HG02678 (cell line): ENCODE data around the gene CMTM4.
"Not testable (repeated sequence)": the region's sequence is repeated elsewhere in the genome, so short reads cannot be mapped to it uniquely, and the experiment has no call there.

ENCODE experiments used
- ATAC-seq: cut with Tn5 transposase; IDR thresholded peaks from one replicate; pipeline ENCODE4 v1.9.1; 2021; ENCODE audit warnings: mild to moderate bottlenecking, moderate library complexity; ENCODE audit not compliant: unreplicated experiment

The CMTM4 gene

DNA sequence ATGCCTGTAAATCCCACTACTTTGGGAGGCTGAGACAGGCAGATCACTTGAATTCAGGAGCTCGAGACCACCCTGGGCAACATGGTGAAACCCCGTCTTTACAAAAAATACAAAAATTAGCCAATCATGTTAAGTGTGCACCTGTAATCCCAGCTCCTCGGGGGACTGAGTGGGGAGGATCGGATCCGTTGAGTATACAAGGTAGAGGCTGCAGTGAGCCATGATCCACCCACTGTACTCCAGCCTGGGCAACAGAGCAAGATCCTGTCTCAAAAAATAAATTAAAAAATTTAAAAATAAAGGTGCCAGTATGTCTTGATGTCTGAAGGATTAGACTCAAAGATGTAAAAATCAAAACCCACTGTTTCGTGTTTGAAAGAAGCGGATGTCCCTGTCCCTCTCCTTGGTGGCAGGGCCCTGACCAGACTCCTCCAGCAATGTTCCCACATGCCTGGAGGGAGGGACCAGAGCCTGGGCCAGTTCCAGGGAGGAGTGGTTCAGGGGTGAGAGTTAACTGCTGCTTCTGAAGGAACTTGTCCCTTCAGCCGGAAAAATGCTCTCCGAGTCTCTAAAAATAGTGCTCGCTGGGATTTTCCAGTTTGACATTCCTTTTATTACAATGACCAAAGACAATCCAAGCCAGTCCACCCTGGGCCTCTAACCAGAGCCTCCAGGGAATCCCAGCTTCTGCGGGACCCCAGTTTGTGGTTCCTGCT, 9.4 kb upstream of the CMTM4 start:
- ATAC-seq = no peak

DNA sequence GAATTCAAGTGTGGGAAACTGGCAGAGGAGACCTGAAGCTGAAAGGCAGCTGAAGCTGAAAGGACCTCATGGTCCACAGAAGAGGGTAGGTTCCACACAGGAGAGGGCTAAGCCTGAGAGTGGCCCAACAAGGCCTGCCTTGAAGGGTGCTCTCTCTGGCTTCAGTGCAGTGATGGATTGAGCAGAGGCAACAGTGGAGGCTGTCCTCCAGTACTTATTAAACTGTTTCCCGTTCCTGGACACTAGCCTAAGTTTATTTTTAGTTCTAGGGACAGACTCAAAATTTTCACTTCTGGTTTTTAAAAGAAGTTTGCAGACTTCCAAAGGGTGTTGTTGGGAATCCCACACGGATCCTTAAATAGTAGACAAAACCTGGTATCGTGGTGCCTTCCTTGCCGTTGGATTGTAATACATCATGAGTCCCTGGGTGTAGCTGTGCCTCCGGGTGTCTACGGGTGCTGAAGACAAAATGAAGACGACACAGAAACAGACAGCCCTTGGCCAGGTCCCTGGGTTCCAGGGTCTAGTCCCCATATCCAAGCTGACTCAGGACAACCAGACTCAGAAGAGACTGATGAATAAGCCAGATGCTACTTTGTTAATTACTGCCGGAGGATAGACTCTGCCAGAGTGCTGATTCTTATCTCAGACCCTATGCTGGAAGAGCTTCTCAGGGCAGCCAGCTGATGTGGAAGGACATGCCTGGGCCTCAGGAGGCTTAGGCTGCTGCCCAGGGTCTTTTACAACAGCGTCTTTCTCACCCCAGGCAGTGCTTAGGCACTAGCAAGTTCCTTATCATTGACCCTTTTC, 7.1 kb upstream of the CMTM4 start:
- ATAC-seq = no peak

DNA sequence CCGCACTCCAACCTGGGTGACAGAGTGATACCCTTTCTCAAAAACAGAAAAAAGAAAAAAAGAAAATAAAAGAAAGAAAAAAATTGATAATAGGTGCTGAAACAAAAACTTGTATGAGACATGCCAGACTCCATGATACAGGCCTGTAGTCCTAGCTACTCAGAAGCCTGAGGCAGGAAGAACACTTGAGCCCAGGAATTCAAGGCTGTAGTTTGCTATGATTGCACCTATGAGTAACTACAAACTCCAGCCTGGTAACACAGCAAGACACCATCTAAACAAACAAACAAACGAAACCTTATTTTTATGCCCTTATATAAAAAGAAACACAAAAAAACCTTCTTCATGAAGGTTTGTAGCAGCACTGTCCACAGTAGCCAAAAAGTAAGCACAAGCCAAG, 5.0 kb upstream of the CMTM4 start:
- no peak for ATAC-seq

DNA sequence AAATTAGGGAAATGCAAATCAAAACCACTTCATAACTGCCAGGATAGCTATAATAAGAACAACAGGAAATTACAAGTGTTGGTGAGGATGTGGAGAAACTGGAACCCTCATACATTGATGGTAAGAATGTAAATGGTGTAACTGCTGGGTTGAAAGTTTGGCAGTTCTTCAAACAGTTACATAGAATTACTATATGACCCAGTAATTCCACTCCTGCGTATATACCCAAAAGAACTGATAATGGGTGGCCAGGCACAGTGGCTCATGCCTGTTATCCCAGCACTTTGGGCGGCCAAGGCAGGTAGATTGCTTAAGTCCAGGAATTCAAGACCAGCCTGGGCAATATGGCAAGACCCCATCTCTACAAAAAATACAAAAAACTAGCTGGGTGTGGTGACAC, 4.5 kb upstream of the CMTM4 start:
- ATAC-seq = no peak

DNA sequence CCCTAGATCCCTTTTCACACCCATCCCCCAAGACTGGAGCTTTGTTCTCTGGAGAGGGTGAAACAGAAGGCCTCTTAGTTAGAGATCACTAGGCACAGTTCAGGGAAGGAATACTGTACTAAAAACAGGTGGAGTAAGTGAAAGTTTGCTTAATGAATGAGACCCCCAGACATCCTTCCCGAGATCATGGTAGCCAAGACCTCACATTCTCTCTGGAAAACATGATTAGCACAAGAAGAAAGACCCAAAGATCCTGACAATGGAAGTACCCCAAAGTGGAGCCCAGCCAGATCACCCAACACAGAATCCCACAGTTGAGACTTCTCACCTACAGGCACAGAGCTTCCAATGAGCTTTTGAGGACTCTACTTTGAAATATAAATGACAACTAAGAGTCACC, 3.4 kb upstream of the CMTM4 start:
- ATAC-seq = no peak

DNA sequence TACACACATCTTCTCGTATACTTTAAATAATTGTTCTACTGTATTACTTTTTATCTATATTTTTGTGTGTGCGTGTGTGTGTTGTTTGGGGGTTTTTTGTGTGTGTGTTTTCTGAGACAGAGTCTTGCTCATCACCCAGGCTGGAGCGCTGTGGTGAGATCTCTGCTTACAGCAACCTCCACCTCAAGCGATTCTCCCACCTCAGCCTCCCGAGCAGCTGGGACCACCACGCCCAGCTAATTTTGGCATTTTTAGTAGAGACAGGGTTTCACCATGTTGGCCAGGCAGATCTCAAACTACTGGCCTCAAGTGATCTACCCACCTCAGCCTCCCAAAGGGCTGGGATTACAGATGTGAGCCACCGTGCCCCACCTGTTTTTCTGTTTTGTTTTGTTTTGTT, 1.5 kb upstream of the CMTM4 start:
- ATAC-seq = no peak

DNA sequence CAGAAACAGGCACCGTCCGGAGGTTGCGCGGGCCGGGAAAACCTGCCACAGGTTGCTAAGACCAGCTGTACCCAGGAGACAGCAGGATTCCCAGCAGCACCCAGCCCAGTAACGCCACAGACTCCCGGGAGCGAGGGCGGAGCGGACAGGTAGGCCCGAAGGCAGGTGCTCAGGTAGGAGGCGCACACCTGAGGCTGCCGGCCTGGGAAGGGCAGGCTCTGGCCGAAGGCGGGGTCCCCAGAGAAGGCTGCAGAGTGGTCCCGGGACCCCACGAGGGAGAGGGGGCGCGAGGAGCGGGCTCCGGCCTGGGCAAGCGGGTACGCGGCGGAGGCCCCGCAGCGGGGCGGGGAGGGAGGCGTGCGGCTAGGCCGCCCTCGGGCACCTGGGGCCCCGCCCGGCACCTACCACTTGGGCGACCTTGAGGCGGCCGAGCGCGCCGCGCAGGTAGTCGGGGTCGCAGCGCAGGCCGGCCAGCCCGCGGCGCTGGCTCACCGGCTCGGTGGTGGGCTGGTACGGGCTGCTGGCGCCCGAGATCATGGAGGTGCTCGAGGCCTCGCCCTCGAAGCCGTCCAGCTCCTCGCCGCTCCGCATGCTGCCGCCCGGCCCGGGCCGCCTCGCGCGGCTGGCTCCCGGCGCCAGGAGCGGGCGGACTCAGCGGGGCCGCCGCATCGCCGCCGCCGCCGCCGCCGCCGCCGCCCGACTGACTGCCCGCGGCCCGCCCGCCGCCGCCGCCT, 441 bp downstream of the CMTM4 start:
- ATAC-seq = peak; percentile 49

DNA sequence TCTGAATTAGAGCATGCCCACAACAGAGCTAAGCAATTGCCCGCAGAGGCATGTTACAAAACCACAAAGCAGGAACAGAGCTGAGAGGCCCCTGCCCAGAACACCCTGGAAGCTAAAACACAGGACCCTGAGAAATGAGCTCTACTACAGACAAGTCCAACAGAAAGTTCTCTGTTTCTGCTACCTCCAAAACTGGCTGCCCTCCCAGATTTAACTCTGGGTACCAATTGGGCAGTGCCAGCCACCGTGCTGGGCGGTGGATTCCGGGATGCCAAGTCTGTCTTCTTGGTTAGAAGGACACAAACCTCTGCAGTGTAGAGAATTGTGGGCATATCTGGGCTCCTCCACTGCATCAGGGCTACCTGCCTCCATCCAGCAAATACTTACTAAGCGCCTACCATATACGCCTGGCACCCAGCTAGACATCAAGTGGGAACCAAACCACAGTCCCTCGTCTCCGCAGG, 1.0 kb downstream of the CMTM4 start:
- no peak for ATAC-seq

DNA sequence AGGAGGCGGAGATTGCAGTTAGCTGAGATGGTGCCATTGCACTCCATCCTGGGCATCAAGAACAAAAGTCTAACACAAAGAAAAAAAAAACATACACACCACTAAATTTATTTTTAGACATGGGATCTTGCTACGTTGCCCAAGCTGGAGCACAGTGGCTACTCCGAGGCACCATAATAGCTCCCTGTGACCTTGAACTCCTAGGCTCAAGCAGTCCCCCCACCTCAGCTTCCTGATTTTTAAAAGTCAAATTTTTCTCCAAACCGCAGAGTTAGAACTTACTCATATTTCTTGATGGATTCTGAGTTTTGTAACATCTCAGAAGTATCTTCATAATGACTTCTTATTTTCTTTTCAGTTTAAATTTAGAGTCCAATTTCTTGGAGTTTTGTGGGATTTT, 3.4 kb downstream of the CMTM4 start:
- no peak for ATAC-seq

DNA sequence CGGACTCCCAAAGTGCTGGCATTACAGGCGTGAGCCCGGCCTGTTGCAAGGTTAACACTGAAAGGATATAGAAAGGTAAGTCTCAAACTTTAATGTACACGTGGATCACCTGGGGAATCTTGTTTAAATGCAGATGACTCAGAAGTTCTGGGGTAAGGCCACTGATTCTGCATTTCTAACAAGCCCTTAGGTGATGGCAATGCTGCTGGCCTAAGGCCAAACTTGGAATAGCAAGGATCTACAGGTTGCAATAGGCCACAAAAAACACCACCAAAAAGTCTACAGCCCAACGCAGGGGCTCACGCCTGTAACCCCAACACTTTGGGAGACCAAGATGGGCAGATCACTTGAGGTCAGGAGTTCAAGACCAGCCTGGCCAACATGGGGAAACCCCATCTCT, 4.2 kb downstream of the CMTM4 start:
- ATAC-seq = no peak

DNA sequence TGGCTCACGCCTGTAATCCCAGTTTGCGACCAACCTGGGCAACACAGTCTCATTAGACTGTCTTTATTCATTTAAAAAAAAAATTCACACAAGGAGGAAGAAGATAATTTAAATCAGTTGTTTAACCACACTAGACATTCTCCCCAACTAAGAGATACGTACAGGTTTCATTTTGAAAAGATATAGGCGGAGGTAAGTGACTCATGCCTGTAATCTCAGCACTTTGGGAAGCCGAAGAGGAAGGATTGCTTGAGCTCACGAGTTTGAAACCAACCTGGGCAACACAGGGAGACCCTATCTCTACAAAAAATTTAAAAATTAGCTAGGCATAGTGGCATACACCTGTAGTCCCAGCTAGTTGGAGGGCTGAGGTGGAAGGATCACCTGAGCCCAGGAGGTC, 5.3 kb downstream of the CMTM4 start:
- no peak for ATAC-seq

DNA sequence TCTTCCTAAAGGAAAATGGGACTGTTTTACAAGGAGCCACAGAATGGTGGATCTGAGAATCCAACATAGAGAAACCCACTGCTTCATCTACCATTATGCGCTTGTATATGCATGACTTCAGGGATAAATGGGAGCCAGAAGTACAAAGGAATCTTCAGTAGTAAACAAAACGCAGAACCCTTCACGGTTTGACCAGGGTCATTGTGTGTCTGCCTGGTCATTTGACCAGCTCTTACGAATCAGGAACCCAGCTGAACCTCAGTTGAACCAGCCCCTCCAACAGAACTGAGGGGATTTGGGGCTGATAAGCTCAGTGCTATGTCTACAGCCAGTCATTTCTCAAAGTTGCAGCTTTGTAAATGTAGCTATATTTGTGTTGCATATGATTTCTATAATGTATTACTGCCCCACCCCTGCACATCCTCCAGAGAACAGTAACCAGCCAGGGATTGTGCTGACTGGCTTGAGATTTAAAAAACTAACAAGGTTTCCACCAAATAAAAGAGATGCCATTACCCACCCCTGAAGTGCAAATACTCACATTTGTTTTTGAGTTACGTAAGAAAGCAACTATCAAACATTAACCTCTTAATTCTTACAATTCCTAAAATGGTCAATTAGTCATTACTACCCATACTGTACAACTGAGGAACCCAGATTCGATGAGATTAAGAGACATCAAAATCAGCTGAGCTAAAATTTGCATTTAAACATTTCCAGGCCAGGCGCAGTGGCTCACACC, 6.3 kb downstream of the CMTM4 start:
- ATAC-seq = no peak

DNA sequence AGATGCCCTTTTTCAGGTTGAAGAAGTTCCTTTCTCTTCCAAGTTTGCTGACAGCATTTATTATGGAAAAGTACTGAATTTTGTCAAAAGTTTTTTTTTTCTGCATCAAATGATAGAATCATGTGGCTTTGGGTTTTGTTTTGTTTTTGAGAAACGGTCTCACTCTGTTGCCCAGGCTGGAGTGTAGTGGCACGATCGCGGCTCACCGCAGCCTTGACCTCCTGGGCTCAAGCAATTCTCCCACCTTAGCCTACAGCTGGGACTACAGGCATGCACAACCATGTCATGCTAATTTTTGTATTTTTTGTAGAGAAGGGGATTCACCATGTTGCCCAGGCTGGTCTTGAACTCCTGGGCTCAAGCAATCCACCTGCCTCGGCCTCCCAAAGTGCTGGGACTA, 7.3 kb downstream of the CMTM4 start:
- ATAC-seq = no peak

DNA sequence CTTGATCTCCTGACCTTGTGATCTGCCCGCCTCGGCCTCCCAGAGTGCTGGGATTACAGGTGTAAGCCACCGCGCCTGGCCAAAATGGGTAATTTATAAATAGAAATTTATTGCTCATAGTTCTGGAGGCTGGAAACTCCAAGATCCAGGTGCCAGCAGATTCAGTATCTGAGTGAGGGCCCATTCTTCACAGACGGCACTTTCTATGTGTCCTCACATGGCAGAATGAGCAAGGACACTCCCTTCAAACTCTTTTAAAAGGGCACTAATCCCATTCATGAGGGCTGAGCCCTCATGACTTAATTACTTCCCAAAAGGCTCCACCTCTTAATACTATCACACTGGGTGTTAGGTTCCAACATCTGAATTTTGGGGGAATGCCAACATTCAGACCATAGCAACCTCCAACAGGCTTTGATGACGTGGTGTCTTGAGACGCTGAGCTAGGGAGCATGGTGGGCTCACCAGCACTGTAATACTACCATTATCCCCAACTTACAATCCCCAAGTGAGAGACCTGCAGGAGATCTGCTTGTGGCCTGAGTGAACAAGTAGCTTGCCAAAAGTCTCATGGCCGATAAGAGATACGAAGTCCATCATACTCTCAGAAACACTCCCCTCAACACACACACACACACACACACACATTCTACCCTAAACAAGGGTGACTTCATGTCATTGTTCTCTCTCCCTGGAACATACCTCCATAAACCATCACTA, 8.5 kb downstream of the CMTM4 start:
- ATAC-seq = no peak

DNA sequence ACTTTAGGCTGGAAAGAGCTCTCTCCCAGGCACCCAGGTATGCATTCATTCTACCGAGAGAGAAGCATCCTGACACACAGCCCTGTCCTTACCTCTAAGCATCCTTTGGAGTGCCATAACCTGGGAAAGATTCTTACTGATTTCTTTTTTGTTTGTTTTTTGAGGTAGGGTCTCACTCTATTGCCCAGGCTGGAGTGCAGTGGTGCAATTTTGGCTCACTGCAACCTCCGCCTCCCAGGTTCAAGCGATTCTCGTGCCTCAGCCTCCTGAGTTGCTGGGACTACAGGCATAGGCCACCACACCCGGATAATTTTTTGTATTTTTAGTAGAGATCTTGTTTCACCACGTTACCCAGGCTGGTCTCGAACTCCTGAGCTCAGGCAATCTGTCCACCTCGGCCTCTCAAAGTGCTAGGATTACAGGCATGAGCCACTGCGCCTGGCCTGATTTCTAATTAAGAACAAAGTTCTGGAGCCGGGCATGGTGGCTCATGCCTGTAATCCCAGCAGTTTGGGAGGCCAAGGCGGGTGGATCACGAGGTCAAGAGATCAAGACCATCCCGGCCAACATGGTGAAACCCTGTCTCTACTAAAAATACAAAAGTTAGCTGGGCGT, 10.9 kb downstream of the CMTM4 start:
- not testable (repeated sequence) for ATAC-seq

DNA sequence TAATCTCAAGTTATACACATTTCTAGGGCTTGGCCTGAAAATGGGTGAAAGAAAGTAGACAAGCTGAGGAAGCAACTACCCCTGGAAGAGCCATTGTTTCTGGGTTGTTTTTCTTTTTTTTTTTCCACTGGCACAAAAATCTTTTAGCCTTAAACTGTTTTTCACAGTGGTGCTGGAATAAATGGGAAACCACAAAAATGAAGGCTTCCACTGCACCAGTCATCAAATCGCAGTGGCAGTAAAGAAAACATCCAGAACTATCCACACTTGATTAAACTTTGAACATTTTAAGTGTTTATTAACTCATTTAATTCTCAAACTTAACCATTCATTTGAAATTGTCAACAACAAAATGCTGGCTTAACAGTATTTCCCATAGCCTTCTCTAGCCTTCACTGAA, 14.3 kb downstream of the CMTM4 start:
- ATAC-seq = no peak

DNA sequence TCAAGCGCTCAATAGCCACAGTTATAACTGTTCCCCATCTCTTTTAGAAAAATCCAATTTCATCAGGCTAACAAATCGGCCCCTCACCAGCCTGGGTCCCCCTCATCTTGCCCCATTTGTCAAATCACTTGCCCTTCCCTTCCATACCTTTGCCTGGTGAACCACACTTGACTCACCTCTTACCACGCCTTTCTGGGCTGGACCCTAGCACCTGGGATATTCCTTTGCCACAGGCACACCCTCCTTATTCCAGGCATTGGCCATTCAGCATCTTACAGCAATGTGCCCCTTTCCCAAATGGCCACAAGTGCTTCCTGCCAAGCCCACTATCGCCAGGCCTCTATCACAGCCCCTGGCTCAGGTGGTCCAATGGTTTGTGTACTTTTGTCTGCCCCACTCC, 14.9 kb downstream of the CMTM4 start:
- ATAC-seq = no peak

DNA sequence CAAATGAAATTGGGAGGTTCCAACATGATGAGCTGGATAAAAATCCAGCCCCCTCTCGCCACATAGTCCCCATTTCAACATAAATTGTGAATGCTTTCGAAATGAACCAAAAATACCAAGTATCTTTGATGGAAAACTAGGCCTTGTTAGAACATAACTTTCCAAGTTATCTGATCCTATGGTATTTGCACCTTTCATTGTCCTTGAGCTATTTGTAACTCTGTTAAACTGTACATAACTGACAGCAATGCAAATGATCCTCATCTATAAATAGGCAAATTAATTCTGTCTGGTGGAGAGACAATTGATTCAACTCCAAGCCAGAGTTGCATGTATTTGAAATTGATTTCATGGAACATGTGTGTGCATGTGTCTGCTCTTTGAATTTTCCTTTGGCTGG, 18.2 kb downstream of the CMTM4 start:
- no peak for ATAC-seq

DNA sequence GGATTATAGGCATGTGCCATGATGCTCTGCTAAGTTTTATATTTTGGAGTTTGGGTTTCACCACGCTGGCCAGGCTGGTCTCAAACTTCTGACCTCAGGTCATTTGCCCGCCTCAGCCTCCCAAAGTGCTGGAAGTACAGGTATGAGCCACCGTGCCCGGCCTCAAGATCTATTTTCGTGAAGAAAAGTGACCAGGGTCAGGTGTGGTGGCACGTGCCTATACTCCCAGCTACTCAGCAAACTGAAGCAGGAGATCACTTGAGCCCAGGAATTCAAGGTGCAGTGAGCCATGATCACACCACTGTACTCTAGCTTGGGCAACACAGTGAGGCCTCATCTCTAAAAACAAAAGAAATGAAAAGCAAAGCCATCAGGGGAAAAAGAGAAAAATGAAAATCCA, 18.7 kb downstream of the CMTM4 start:
- no peak for ATAC-seq

DNA sequence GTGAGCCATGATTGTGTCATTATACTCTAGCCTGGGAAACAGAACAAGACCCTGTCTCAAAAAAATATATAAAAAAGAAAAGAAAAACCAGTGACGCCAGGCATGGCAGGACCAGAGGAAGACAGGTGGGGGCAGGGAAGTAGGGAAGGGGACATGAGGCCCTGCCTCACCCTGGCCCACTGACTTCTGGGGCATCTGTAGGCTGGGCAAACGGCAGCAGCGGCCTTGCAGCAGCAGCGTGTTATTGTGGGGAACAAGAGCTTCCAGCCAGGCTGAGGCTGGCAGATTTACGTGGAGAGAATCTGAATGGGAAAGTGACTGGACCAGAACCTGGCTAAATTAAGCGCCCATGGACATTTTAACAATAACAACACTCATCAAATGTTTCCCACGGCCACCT, 19.4 kb downstream of the CMTM4 start:
- no peak for ATAC-seq
